Ishikawa (cell line): Measurements from ENCODE around the gene PCDHGA9.

Experiments
- CEBPB ChIP-seq: IDR thresholded peaks from 2 replicates; pipeline ENCODE4 v1.6.1; 2012
- FOXM1 ChIP-seq: IDR thresholded peaks from 2 replicates; pipeline ENCODE4 v1.6.1; 2012; ENCODE audit warnings: low read depth, borderline replicate concordance
- YY1 ChIP-seq: IDR thresholded peaks from 2 replicates; pipeline ENCODE4 v1.6.1; 2012; ENCODE audit warnings: low read depth

- TF ChIP-seq CEBPB: no peak
- no peak for TF ChIP-seq FOXM1
- TF ChIP-seq YY1: no peak
Observed at GRCh38 chr5:141393267-141393666, 9.3 kb upstream of the PCDHGA9 start.
